Sigmoid colon (tissue), 7 donors: ENCODE measurements around the gene KIF26B. TPM values are rescaled to one million over a fixed set of nuclear protein-coding genes. Genes with fewer than 3 reads are reported as not detected.
"Not testable (repeated sequence)": the region's sequence is repeated elsewhere in the genome, so short reads cannot be mapped to it uniquely, and the experiment has no call there.

Source experiments
- DNase-seq: peaks from one replicate; pipeline ENCODE4 v3.0.0-alpha.2; 2019
- H3K27ac ChIP-seq, 4 donors: fragments of 200-600 bp; sonication (generic); one replicate each; pipeline ENCODE4 v1.5.1; 2016 to 2019; ENCODE audit warnings: mild to moderate bottlenecking in 1 of 4
- H3K27me3 ChIP-seq, 3 donors: fragments of 200-600 bp; sonication (generic); one replicate each; pipeline ENCODE4 v1.5.1; 2019; ENCODE audit warnings: mild to moderate bottlenecking in 1 of 3
- H3K36me3 ChIP-seq, 4 donors: fragments of 200-600 bp; sonication (generic); one replicate each; pipeline ENCODE4 v1.5.1; 2016 to 2019
- H3K4me1 ChIP-seq, 4 donors: fragments of 200-600 bp; sonication (generic); one replicate each; pipeline ENCODE4 v1.5.1; 2017 to 2019
- H3K4me3 ChIP-seq, 4 donors: fragments of 200-600 bp; sonication (generic); one replicate each; pipeline ENCODE4 v1.5.1; 2017 to 2019; ENCODE audit warnings: mild to moderate bottlenecking in 2 of 4, moderate library complexity in 1 of 4
- H3K9me3 ChIP-seq, 4 donors: fragments of 200-600 bp in 3 of 4; sonication (generic) in 3 of 4; one replicate each; pipeline versions ENCODE4 v1.5.1 to v1.6.1; 2013 to 2019
- CTCF ChIP-seq, 4 experiments: fragments of 450-650 bp in 3 of 4; fragments of 200-600 bp in 1 of 4; IDR thresholded peaks; one replicate each; pipeline ENCODE4 v1.5.1; 2016 to 2019; ENCODE audit warnings: antibody characterized with exemption in 4 of 4, mild to moderate bottlenecking in 3 of 4, moderate library complexity in 2 of 4
- EP300 ChIP-seq, 4 donors: sonication (generic); formaldehyde crosslinking; IDR thresholded peaks; one replicate each; pipeline ENCODE4 v1.6.1; 2017; ENCODE audit warnings: antibody characterized with exemption in 4 of 4
- POLR2A ChIP-seq, 2 donors: fragments of 450-650 bp; IDR thresholded peaks; one replicate each; pipeline ENCODE4 v1.6.1; 2016; ENCODE audit warnings: antibody characterized with exemption in 2 of 2, mild to moderate bottlenecking in 2 of 2, moderate library complexity in 2 of 2
- POLR2AphosphoS5 ChIP-seq, 4 donors: sonication (generic); formaldehyde crosslinking; IDR thresholded peaks; one replicate each; pipeline ENCODE4 v1.6.1; 2017; ENCODE audit warnings: antibody characterized with exemption in 4 of 4
- WGBS, 2 donors: extraction: QIAGEN DNeasy Blood & Tissue Kit; methylation state at CpG; one replicate each; pipeline ENCODE4 v1.1.7; 2013; 5-methylcytosine and 5-hydroxymethylcytosine counted together
- intact Hi-C: fragments of 100-400 bp; cut with DNase I; formaldehyde crosslinking; loops from one replicate; pipeline ENCODE4 v1.15.1; 2023
- polyA plus RNA-seq, 3 donors: library from polyadenylated mRNA; stranded (reverse); fragments of 200-250 nt; gene quantifications; one replicate each; pipeline ENCODE4 v1.2.3, GENCODE V29; 2013
- total RNA-seq, 4 donors: library from RNA; depleted of rRNA; stranded (reverse); fragments of >200 nt; gene quantifications; one replicate each; pipeline ENCODE4 v1.1.0, GENCODE V29; 2016
- donor health status: healthy with polysubstance abuse.
- donor health status: Bipolar disorder and iron deficiency.
- donor health status: healthy.

The KIF26B gene
- total and polyA plus RNA-seq, 7 donors: under 0.01 to 5.5 (median 1.4) TPM; not detected in 1

- no peaks in the 10 kb centered on the region for H3K36me3 ChIP-seq
- H3K4me3 ChIP-seq: no peak overlapping the region
- TF ChIP-seq POLR2AphosphoS5 (IDR thresholded peaks at IDR 0.05) (no peak), CTCF (IDR thresholded peaks at IDR 0.05) (no peak), POLR2A (IDR thresholded peaks at IDR 0.05) (no peak), EP300 (IDR thresholded peaks at IDR 0.05) (no peak)
- H3K4me1 ChIP-seq: peaks cover 0 to 9% (median 8%) of the 10 kb centered on the region in 4 donors
- DNase-seq: no peak
- WGBS, 2 donors: 74 to 75% methylated on average over 3 of the region's 3 CpGs
- no peaks in the 10 kb centered on the region for H3K9me3 ChIP-seq
- no peak overlapping the region for H3K27ac ChIP-seq
- H3K27me3 ChIP-seq: no peaks in the 10 kb centered on the region
- intact Hi-C loops: no loop called here
Observed at GRCh38 chr1:245393694-245394093, 238.9 kb downstream of the KIF26B start.

- H3K27ac ChIP-seq: peak overlapping the region in 1 of 4 donors; percentile 14
- WGBS, 2 donors: 34 to 70% methylated on average over 4 of the region's 4 CpGs
- H3K9me3 ChIP-seq: no peaks in the 10 kb centered on the region
- H3K27me3 ChIP-seq: no peaks in the 10 kb centered on the region
- no peak for DNase-seq
- intact Hi-C loops: no loop called here
- no peak for TF ChIP-seq EP300 (IDR thresholded peaks at IDR 0.05)
- no peak for TF ChIP-seq POLR2A (IDR thresholded peaks at IDR 0.05)
- H3K4me3 ChIP-seq: no peak overlapping the region
- peaks cover 0 to 9% (median 7%) of the 10 kb centered on the region in 4 donors for H3K4me1 ChIP-seq
- H3K36me3 ChIP-seq: no peaks in the 10 kb centered on the region
Observed at GRCh38 chr1:245395680-245396079, 240.9 kb downstream of the KIF26B start.

- Histone ChIP-seq H3K36me3 (no peaks in the 10 kb centered on the region), H3K4me1 (peaks cover 0 to 9% (median 7%) of the 10 kb centered on the region in 4 donors), H3K27ac (no peak overlapping the region), H3K4me3 (no peak overlapping the region), H3K9me3 (no peaks in the 10 kb centered on the region), H3K27me3 (no peaks in the 10 kb centered on the region)
- DNase-seq: no peak
- no peak for TF ChIP-seq POLR2A (IDR thresholded peaks at IDR 0.05)
- peak in 1 of 4 donors; percentile 25 for TF ChIP-seq POLR2AphosphoS5 (IDR thresholded peaks at IDR 0.05)
- intact Hi-C loops: no loop called here
- WGBS, 2 donors: 49 to 82% methylated on average over 2 of the region's 2 CpGs
Observed at GRCh38 chr1:245396615-245397014, 241.8 kb downstream of the KIF26B start.

GRCh38 chr1:245397771-245398170 is 243.0 kb downstream of the KIF26B start:
- no peaks in the 10 kb centered on the region for H3K27me3 ChIP-seq
- WGBS, 2 donors: 38 to 61% methylated on average over 3 of the region's 3 CpGs
- intact Hi-C loops: no loop called here

GRCh38 chr1:245398180-245398579 is 243.4 kb downstream of the KIF26B start:
- no peak for DNase-seq
- Histone ChIP-seq H3K27ac (no peak overlapping the region), H3K9me3 (no peaks in the 10 kb centered on the region), H3K4me1 (peaks cover 0 to 9% (median 7%) of the 10 kb centered on the region in 4 donors), H3K36me3 (no peaks in the 10 kb centered on the region), H3K4me3 (no peak overlapping the region), H3K27me3 (no peaks in the 10 kb centered on the region)
- no peak for TF ChIP-seq EP300 (IDR thresholded peaks at IDR 0.05)
- 18 to 74% methylated on average over 5 of the region's 5 CpGs for WGBS, 2 donors
- intact Hi-C loops: no loop called here

More at GRCh38 chr1:245397771-245398170, 243.0 kb downstream of the KIF26B start:
- no peak for TF ChIP-seq POLR2AphosphoS5 (IDR thresholded peaks at IDR 0.05)
- TF ChIP-seq POLR2A (IDR thresholded peaks at IDR 0.05): no peak
- no peak for TF ChIP-seq EP300 (IDR thresholded peaks at IDR 0.05)
- TF ChIP-seq CTCF (IDR thresholded peaks at IDR 0.05): no peak
- H3K4me3 ChIP-seq: no peak overlapping the region
- no peak overlapping the region for H3K27ac ChIP-seq
- H3K4me1 ChIP-seq: peaks cover 0 to 9% (median 7%) of the 10 kb centered on the region in 4 donors
- no peaks in the 10 kb centered on the region for H3K9me3 ChIP-seq
- no peak for DNase-seq
- H3K36me3 ChIP-seq: no peaks in the 10 kb centered on the region

- Histone ChIP-seq H3K27me3 (no peaks in the 10 kb centered on the region), H3K9me3 (no peaks in the 10 kb centered on the region), H3K27ac (no peak overlapping the region), H3K36me3 (no peaks in the 10 kb centered on the region), H3K4me1 (no peaks in the 10 kb centered on the region), H3K4me3 (no peak overlapping the region)
- no peak for DNase-seq
- WGBS, 2 donors: 66 to 75% methylated on average over 7 of the region's 7 CpGs
- intact Hi-C loops: no loop called here
- no peak for TF ChIP-seq CTCF (IDR thresholded peaks at IDR 0.05)
- no peak for TF ChIP-seq POLR2A (IDR thresholded peaks at IDR 0.05)
- TF ChIP-seq POLR2AphosphoS5 (IDR thresholded peaks at IDR 0.05): no peak
- TF ChIP-seq EP300 (IDR thresholded peaks at IDR 0.05): no peak
Observed at GRCh38 chr1:245401881-245402587, 247.2 kb downstream of the KIF26B start.

- H3K27ac ChIP-seq, H3K4me3 ChIP-seq, H3K36me3 ChIP-seq, H3K9me3 ChIP-seq, H3K27me3 ChIP-seq, DNase-seq, H3K4me1 ChIP-seq, intact Hi-C loops: not testable (repeated sequence)
- 92 to 94% methylated on average over 4 of the region's 4 CpGs for WGBS, 2 donors
Observed at GRCh38 chr1:245402998-245403397, 248.2 kb downstream of the KIF26B start.
